ENCODE measurements around the gene NDRG3.
"Not testable (repeated sequence)": the region's sequence is repeated elsewhere in the genome, so short reads cannot be mapped to it uniquely, and the experiment has no call there.

The NDRG3 gene

GRCh38 chr20:36638876-36639400 is 107.0 kb downstream of the NDRG3 start:
- DNase-seq = not testable (repeated sequence)

- DNase-seq = no peak
Observed at GRCh38 chr20:36634342-36634741, 111.5 kb downstream of the NDRG3 start.

DNA sequence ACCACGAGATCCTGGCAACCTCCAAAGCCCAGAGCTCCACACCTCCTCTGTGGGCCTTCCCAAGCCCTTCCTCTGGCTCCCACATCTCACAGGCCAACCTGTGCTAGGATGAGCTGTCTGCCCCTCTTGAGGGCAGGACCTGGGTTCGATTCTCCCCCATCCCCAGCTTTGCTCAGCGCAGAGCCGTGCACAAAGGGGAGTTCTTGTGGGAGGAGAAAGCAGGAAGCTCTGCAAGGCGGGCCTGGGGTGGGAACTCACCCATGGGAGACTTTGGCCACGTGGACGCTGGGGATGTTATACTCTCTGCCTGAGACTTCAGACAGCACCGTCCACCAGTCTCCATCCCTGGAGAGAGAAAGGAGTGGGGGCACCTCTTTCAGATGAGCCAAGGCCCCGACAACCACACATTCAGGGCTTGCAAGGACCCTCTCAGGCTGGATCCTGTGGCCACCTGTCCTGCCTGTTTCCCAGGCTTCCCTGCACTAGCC is 112.6 kb downstream of the NDRG3 start:
- no peak for DNase-seq

DNA sequence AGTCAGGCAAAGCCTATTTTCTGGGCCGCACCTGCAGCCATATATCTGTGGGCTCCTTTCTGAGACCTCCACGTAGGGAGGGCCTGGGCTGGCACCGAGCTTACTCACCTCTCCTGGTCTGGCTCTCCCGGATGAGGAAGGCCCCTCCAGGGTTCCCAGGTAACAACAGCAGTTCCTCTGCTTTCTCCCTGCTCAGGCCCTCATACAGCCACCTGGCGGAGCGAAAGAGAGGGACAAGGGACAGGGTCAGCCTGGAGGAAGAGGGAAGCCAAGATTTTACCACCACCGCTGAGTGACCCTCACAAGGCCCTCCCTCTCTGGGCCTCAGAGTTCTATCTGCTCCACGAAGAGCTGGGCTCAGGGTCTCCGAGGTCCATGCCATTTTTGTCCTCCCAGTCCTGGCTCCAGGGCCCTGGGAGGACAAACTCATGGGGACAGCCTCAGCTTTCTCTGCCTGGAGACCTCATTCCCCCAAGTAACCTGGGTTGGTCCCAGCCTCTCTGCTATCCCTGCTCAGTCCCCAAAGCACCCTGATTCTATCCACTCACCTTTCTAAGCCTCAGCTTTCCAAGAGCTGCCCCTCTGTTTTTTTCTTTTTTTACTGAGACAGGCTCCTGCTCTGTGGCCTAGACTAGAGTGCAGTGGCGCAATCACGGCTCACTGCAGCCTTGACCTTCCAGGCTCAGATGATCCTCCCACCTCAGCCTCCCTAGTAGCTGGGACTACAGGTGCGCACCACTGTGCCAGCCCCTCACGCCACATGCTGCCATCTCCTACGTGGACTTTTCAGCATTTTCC is 113.2 kb downstream of the NDRG3 start:
- no peak for DNase-seq

DNA sequence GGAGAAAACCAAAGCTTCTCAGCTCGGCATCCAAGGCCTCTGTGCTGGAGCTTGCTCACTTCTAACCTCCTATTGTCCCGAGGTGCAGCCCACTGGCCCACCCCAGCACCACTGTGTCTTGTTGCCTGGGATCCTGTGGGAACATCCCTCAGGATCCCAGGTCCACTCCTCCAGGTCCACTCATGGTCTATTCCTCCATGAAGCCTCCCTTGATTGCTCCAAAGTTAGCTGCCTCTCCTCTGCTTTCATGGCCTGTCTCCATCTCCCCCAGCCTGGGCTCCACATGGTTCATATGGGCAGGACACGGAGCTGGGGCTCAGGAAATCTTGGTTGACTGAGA is 113.8 kb downstream of the NDRG3 start:
- no peak for DNase-seq

DNA sequence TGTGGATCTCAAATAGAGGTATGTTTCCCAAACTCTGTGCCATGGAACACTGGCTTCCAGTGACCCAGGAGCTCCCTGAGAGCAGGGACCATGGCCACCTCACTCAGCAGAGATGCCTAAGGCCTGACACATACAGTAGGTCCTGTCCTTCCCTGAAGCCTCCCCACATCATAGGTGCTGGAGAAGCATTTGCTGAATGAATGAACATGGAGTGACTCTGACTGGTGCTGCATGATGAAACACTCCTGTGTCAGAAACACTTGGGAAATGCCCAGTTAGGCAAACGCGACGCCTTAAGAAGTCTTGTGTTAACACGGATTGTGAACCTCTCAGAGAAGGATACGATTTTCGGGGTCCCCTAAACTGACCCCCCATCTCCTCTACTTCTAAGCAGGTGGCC is 114.2 kb downstream of the NDRG3 start:
- no peak for DNase-seq

- peak; percentile 34 for DNase-seq
Observed at GRCh38 chr20:36629719-36630681, 115.9 kb downstream of the NDRG3 start.

GRCh38 chr20:36628076-36628475 is 117.8 kb downstream of the NDRG3 start:
- no peak for DNase-seq

GRCh38 chr20:36624944-36625324 is 121.0 kb downstream of the NDRG3 start:
- DNase-seq = no peak

- no peak for DNase-seq
Observed at GRCh38 chr20:36624068-36624943, 121.6 kb downstream of the NDRG3 start.

GRCh38 chr20:36623444-36623843 is 122.4 kb downstream of the NDRG3 start:
- DNase-seq = no peak

- no peak for DNase-seq
Observed at GRCh38 chr20:36620917-36621316, 125.0 kb downstream of the NDRG3 start.

- no peak for DNase-seq
Observed at GRCh38 chr20:36614781-36615557, 130.9 kb downstream of the NDRG3 start.

DNA sequence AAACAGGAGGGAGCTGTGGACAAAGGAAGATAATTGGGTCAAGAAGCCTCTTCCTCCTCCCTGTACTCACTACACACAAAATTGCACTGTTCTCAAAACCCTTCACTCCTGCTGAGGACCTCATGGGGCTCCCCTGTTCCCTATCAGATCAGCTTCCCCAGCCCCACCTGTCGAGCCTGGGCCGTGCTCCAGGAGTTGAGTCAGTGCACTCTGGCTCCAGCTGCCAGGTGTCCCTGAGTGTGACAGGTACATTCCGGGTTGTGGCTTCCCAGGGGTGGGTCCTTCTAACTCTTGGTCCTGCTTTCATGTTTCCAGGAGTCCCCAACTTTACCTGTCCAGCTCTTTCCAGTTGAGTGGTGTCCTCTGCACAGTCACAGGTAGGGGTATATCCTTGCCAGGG is 131.9 kb downstream of the NDRG3 start:
- DNase-seq = no peak

GRCh38 chr20:36611625-36612024 is 134.3 kb downstream of the NDRG3 start:
- no peak for DNase-seq

DNA sequence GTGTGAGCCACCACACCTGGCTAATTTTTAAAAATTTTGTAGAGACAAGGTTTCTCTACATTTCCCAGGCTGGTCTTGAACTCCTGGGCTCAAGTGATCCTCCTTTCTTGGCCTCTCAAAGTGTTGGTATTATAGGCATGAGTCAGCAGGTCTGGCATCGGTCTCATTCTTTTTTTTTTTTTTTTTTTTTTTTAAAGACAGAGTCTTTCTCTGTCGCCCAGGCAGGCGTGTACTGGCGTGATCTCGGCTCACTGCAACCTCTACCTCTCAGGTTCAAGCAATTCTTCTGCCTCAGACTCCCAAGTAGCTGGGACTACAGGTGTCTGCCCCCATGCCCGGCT is 137.5 kb downstream of the NDRG3 start:
- not testable (repeated sequence) for DNase-seq

DNA sequence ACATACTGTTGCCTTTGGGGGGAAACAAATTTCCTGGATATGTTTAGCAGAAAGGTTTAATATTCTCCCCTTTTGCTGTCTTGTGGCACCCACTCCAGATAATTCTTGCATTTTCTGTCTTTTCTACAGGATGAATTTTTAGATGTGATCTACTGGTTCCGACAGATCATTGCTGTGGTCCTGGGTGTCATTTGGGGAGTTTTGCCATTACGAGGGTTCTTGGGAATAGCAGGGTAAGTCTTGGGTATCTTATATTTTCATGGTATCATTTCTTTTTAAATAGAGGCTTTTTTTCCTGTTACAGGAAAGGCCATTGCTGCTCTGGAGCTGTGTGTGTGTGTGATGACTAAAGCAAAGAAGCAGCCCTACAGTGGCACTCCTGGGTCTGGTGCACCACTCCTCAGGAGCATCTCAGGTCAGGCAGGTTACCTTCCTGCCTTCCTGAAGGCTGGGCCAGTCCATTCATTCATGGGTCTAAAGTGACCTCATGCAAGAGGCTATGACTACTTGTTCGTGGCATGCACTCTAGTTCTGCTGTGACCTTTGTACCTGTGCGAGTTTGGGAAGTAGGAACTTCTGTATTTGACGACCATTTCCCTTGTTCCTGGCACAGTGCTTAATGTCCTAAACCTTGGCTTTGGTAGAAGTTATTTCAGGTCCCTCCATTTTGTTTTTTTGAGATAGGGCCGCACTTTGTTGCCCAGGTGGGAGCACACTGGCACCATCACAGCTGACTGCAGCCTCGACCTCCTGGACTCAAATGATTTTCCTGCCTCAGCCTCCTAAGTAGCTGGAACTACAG is 138.1 kb downstream of the NDRG3 start:
- no peak for DNase-seq

GRCh38 chr20:36606158-36607066 is 139.5 kb downstream of the NDRG3 start:
- DNase-seq = no peak

- peak; percentile 100 for DNase-seq
Observed at GRCh38 chr20:36605399-36606157, 140.3 kb downstream of the NDRG3 start, which contains the start of gene RAB5IF. Gene RAB5IF, plus strand, starts transcription at chr20:36605779. Its CDS starts 173 bp downstream, at chr20:36605952.
